OCI-LY3 (cell line): ENCODE data around the gene ICAM5.

ENCODE experiments used
- EZH2phosphoT487 ChIP-seq: fragments of 200-600 bp; shearing (Covaris generic); IDR thresholded peaks from 2 replicates; pipeline ENCODE4 v1.6.1; 2018; ENCODE audit warnings: antibody characterized with exemption, mixed run types, low read depth
- TF ChIP-seq, protein P1 (sequence below): fragments of 200-600, 300-600 bp; sonication (generic); IDR thresholded peaks from 2 replicates; pipeline ENCODE4 v1.5.1; 2014; ENCODE audit warnings: antibody characterized with exemption, low read length, low read depth

DNA sequence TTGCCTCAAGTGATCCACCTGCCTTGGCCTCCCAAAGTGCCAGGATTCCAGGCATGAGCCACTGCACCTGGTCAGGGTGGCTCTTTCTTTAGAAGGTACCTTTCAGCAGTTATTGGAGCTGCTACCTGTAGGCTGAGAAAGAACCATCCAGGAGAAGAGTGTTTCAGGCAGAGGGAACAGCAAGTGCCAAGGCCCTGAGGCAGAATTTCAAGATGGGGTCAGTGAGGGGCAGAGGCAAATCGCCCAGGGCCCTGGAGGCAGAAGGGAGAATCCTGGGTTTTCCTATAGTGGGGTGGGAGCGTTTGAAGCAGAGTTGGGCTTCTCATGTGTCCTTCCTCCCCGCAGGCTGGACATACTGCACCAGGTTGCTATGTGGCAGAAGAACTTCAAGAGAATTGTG is 35.5 kb upstream of the ICAM5 start:
- TF ChIP-seq, protein P1, sequence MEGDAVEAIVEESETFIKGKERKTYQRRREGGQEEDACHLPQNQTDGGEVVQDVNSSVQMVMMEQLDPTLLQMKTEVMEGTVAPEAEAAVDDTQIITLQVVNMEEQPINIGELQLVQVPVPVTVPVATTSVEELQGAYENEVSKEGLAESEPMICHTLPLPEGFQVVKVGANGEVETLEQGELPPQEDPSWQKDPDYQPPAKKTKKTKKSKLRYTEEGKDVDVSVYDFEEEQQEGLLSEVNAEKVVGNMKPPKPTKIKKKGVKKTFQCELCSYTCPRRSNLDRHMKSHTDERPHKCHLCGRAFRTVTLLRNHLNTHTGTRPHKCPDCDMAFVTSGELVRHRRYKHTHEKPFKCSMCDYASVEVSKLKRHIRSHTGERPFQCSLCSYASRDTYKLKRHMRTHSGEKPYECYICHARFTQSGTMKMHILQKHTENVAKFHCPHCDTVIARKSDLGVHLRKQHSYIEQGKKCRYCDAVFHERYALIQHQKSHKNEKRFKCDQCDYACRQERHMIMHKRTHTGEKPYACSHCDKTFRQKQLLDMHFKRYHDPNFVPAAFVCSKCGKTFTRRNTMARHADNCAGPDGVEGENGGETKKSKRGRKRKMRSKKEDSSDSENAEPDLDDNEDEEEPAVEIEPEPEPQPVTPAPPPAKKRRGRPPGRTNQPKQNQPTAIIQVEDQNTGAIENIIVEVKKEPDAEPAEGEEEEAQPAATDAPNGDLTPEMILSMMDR, result no peak
- TF ChIP-seq EZH2phosphoT487, result no peak
